Retinal pigment epithelial cell (primary cell): ENCODE results near the gene PPFIA4.
"Not testable (repeated sequence)": the region's sequence is repeated elsewhere in the genome, so short reads cannot be mapped to it uniquely, and the experiment has no call there.

Experiments
- DNase-seq: peaks from one replicate; pipeline ENCODE4 v3.0.0-alpha.2; 2010; ENCODE audit warnings: low read depth
- H3K4me3 ChIP-seq: 2 replicates; pipeline ENCODE4 v1.5.1; 2011; ENCODE audit warnings: mild to moderate bottlenecking, low read length, control low read depth, moderate library complexity
- TF ChIP-seq, protein P1 (sequence below): conservative IDR thresholded peaks from 2 replicates; pipeline ENCODE4 v1.5.1; 2011; ENCODE audit warnings: low read depth, low read length, control low read depth, inconsistent platforms

Gene PPFIA4

DNA sequence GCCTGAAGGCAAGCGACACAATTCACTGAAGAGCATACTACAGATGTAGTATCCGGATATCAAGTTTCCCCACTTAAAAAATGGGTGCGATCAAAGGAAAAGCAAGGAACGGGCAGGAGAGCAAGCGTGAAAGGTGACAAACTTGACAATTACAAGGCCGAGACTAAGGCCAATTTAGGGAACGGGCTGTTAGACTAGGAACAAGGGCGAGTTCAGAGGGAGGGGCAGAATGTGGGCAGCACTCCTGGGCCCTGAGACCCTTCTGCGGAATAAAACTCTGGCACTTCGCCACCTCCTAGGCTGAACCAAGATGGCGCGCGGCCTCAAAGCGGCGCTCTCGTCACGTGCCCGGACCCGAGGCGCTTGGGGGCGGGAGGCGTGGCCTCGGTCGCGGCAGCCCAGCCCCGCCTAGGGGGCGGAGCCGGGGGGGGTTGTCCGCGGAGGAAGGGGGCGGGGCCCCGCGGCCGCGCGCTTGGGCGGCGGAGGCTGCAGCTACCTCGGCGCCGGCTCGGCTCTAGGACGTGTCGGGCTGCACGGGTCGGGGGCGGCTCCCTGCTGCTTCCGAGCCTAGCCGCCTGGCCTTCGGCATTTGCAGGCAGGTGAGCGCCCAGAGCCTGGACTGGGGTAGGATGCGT, at the start of gene PPFIA4:
Gene PPFIA4, plus strand, starts transcription at position 461 of the 635 bp plus-strand sequence. CDS start 12,518 bp downstream, outside the sequence.
- TF ChIP-seq, protein P1, sequence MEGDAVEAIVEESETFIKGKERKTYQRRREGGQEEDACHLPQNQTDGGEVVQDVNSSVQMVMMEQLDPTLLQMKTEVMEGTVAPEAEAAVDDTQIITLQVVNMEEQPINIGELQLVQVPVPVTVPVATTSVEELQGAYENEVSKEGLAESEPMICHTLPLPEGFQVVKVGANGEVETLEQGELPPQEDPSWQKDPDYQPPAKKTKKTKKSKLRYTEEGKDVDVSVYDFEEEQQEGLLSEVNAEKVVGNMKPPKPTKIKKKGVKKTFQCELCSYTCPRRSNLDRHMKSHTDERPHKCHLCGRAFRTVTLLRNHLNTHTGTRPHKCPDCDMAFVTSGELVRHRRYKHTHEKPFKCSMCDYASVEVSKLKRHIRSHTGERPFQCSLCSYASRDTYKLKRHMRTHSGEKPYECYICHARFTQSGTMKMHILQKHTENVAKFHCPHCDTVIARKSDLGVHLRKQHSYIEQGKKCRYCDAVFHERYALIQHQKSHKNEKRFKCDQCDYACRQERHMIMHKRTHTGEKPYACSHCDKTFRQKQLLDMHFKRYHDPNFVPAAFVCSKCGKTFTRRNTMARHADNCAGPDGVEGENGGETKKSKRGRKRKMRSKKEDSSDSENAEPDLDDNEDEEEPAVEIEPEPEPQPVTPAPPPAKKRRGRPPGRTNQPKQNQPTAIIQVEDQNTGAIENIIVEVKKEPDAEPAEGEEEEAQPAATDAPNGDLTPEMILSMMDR, result no peak
- no peak for DNase-seq
- H3K4me3 ChIP-seq, result peak within 1 kb of the TSS; percentile 75

DNA sequence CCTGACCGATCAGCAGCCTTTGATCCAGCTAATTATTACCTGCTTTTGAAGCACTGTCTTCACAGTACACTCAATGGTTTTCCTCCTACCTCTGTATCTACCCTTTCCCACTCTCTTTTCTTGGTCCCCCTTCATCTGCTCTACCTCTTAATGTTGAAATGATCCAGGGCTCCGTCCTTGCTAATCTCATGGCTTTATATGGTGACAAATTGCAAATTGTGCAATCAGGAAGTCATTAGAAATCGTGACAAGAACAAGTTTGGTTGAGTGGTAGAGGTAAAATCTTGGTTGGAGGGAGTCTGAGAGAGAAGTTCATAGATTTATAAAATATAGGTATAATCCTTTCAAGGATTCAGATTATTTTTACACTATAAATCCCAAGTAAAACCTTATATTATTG, 49.7 kb upstream of the PPFIA4 start:
- no peak for DNase-seq
- H3K4me3 ChIP-seq, result no peak overlapping the region
- TF ChIP-seq, protein P1, result no peak

DNA sequence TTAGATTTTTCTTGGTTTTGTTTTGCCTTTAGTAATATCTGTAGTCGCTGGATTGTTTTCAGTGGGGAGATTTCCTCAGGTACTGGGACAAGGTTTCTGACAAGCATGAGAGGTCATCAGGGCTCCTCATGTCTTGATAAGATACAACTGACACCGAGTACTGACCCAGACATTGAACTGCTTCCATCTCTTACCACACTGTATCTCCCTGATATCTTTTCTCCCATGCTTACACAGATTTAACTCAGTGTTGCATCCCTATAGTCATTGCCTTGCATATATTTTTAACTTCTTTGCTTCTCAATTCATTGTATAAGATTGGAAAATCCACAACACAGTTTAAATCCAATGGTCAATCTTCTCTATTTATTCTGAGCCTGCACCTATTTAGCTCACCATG, 46.8 kb upstream of the PPFIA4 start:
- H3K4me3 ChIP-seq, result no peak overlapping the region
- no peak for DNase-seq
- TF ChIP-seq, protein P1, result no peak

DNA sequence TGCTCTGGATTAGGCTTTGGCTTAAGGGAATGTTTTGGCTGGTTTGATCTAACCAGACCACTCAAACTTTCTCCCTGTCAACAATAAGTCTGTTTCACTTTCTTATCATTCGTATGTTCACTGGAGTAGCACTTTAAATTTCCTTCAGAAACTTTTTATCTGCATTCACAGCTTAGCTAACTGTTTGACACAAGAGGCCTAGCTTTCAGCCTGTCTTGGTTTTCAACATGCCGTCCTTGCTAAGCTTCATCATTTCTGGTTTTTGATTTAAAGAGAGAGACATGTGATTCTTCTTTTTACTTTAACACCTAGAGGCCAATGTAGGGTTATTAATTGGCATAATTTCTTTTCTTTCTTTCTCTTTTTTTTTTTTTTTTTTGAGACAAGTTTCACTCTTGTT, 44.4 kb upstream of the PPFIA4 start:
- no peak overlapping the region for H3K4me3 ChIP-seq
- no peak for DNase-seq
- TF ChIP-seq, protein P1, result no peak

DNA sequence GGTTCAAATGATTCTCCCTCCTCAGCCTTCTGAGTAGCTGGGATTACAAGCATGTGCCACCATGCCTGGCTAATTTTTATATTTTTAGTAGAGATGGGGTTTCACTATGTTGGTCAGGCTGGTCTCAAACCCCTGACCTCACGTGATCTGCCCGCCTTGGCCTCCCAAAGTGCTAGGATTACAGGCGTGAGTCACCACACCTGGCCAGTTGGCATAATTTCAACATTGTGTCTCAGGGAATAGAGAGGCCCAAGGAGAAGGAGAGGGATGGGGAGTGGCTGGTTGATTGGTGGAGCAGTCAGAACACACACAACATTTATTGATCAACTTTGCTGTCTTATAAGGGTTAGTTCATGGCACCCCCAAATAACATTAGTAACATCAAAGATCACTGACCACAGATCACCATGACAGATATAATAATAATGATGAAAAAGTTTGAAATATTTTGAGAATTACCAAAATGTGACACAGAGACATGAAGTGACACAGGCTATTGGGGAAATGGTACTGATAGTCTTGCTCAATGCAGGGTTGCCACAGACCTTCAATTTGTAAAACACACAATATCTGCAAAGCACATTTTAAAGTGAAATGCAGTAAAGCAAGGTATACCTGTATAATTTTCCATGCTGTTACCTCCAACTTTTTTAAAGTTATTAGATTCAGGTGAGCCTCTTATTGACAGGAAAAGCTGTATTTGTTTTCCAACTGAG, 43.4 kb upstream of the PPFIA4 start:
- DNase-seq, result no peak
- H3K4me3 ChIP-seq, result no peak overlapping the region
- TF ChIP-seq, protein P1, result no peak

DNA sequence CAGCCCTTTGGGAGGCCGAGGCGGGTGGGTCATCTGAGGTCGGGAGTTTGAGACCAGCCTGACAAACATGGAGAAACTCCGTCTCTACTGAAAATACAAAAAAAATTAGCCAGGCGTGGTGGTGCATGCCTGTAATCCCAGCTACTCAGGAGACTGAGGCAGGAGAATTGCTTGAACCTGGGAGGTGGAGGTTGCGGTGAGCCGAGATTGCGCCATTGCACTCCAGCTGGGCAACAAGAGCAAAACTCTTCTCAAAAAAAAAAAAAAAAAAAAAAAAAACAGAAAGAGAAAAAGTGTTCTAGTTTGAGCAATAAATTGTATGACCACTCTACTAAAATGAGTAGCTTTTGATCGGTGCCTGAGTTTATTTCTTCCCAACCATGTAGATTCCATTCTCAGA, 40.2 kb upstream of the PPFIA4 start:
- not testable (repeated sequence) for DNase-seq, H3K4me3 ChIP-seq

DNA sequence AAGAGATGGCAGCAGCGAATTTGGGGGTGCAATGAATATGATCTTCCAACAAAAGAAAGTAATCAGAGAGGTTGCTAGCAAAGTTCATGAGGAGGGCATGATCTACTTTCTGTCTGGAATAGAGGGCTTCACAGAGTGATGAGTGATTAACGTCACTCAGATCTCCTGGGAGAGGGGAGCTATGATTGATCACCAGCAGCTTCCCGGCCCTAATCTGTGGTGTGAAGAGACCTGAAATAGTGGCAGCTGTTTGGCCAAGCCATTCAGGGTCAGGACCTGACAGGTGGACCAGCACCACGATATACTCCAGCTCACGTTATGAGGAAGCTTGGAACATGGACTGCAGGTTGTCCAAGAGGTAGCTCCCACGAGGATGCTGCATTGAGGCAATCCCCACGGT, 39.0 kb upstream of the PPFIA4 start:
- DNase-seq, result no peak
- TF ChIP-seq, protein P1, result no peak

More for the DNA sequence above, 39.0 kb upstream of the PPFIA4 start:
- no peak overlapping the region for H3K4me3 ChIP-seq
